CD14-positive monocyte (primary cell): ENCODE results near the gene PKP2. TPM values are rescaled to one million over a fixed set of nuclear protein-coding genes. Genes with fewer than 3 reads are reported as not detected.

Source experiments
- DNase-seq, 3 donors: peaks; one replicate each; pipeline ENCODE4 v3.0.0-alpha.2; 2011 to 2022
- H2AFZ ChIP-seq: 2 replicates; pipeline ENCODE4 v1.6.0; 2012; ENCODE audit warnings: mild to moderate bottlenecking, low read depth, low read length, inconsistent platforms; ENCODE audit not compliant: insufficient read depth, poor library complexity, severe bottlenecking
- H3K27ac ChIP-seq, 2 donors: 1 replicate in 1 of 2; 2 replicates in 1 of 2; pipeline ENCODE4 v1.5.1; 2012 to 2013; ENCODE audit warnings: low read length in 2 of 2, control low read depth in 1 of 2, inconsistent platforms in 1 of 2, low read depth in 1 of 2, mild to moderate bottlenecking in 1 of 2
- H3K27me3 ChIP-seq, 2 donors: one replicate each; pipeline versions ENCODE4 v1.6.0 to v1.6.1; 2011 to 2013; ENCODE audit warnings: low read length in 2 of 2; ENCODE audit not compliant: control insufficient read depth in 2 of 2, insufficient read depth in 2 of 2
- H3K36me3 ChIP-seq, 2 donors: replicated peaks in 1 of 2; 1 replicate in 1 of 2; 2 replicates in 1 of 2; pipeline versions ENCODE4 v1.5.1 to v1.6.1; 2012 to 2013; ENCODE audit warnings: low read length in 2 of 2, control low read depth in 1 of 2, inconsistent platforms in 1 of 2, mild to moderate bottlenecking in 1 of 2; ENCODE audit not compliant: insufficient read depth in 2 of 2, control insufficient read depth in 1 of 2
- H3K4me1 ChIP-seq, 2 donors: 1 replicate in 1 of 2; 2 replicates in 1 of 2; pipeline versions ENCODE4 v1.5.1 to v1.6.1; 2012 to 2013; ENCODE audit warnings: low read length in 2 of 2, control low read depth in 1 of 2, inconsistent platforms in 1 of 2, mild to moderate bottlenecking in 1 of 2, moderate library complexity in 1 of 2; ENCODE audit not compliant: insufficient read depth in 2 of 2, control insufficient read depth in 1 of 2
- H3K4me2 ChIP-seq: replicated peaks from 2 replicates; pipeline ENCODE3; 2012; ENCODE audit warnings: low read length, moderate library complexity, mild to moderate bottlenecking; ENCODE audit not compliant: poor library complexity, severe bottlenecking; ENCODE audit errors: extremely low read depth
- H3K4me3 ChIP-seq, 3 experiments: fragments of 200-600 bp in 1 of 3; sonication (generic) in 1 of 3; replicated peaks in 1 of 3; 1 replicate in 2 of 3; 2 replicates in 1 of 3; pipeline ENCODE4 v1.5.1; 2011 to 2013; ENCODE audit warnings: low read length in 3 of 3, mild to moderate bottlenecking in 3 of 3, control low read depth in 2 of 3, low read depth in 2 of 3, inconsistent platforms in 1 of 3, moderate library complexity in 1 of 3
- H3K79me2 ChIP-seq: 2 replicates; pipeline ENCODE4 v1.6.0; 2012; ENCODE audit warnings: mild to moderate bottlenecking, control low read depth, inconsistent platforms, low read length, moderate library complexity; ENCODE audit not compliant: insufficient read depth
- H3K9ac ChIP-seq: 2 replicates; pipeline ENCODE4 v1.6.0; 2017; ENCODE audit warnings: low read length, mild to moderate bottlenecking; ENCODE audit not compliant: insufficient read depth, poor library complexity, severe bottlenecking
- H3K9me3 ChIP-seq, 2 donors: replicated peaks in 1 of 2; 1 replicate in 1 of 2; 2 replicates in 1 of 2; pipeline versions ENCODE4 v1.5.1 to v1.6.1; 2012 to 2013; ENCODE audit warnings: low read length in 2 of 2, control low read depth in 1 of 2; ENCODE audit not compliant: control insufficient read depth in 1 of 2, insufficient read depth in 1 of 2
- H4K20me1 ChIP-seq: 2 replicates; pipeline ENCODE4 v1.6.0; 2012; ENCODE audit warnings: mild to moderate bottlenecking, low read length, control low read depth, moderate library complexity; ENCODE audit not compliant: insufficient read depth
- H3K27ac Mint-ChIP-seq, 7 donors: one replicate each; pipeline ENCODE4 v1.8.0; 2020; ENCODE audit warnings: mild to moderate bottlenecking in 7 of 7, mixed read lengths in 7 of 7, moderate library complexity in 6 of 7, inconsistent platforms in 2 of 7
- H3K27me3 Mint-ChIP-seq, 3 donors: one replicate each; pipeline ENCODE4 v1.8.0; 2021 to 2022; ENCODE audit warnings: low read depth in 3 of 3, mild to moderate bottlenecking in 3 of 3, mixed read lengths in 3 of 3, moderate library complexity in 3 of 3, inconsistent platforms in 1 of 3
- H3K36me3 Mint-ChIP-seq, 2 donors: one replicate each; pipeline ENCODE4 v1.8.0; 2020; ENCODE audit warnings: mixed read lengths in 2 of 2, inconsistent platforms in 1 of 2, mild to moderate bottlenecking in 1 of 2
- H3K4me1 Mint-ChIP-seq: one replicate; pipeline ENCODE4 v1.8.0; 2020; ENCODE audit warnings: mild to moderate bottlenecking, mixed read lengths
- H3K4me3 Mint-ChIP-seq, 2 donors: one replicate each; pipeline ENCODE4 v1.8.0; 2020; ENCODE audit warnings: mild to moderate bottlenecking in 2 of 2, mixed read lengths in 2 of 2, moderate library complexity in 1 of 2
- H3K9me3 Mint-ChIP-seq, 7 donors: one replicate each; pipeline ENCODE4 v1.8.0; 2020 to 2022; ENCODE audit warnings: mixed read lengths in 7 of 7, mild to moderate bottlenecking in 6 of 7, moderate library complexity in 6 of 7, inconsistent platforms in 2 of 7
- WGBS: methylation state at CpG from one replicate; pipeline ENCODE4 v1.1.5; 2013; ENCODE audit warnings: missing lambda C conversion rate; ENCODE audit not compliant: insufficient coverage; 5-methylcytosine and 5-hydroxymethylcytosine counted together
- intact Hi-C, 2 donors: fragments of 100-400 bp; cut with micrococcal nuclease; formaldehyde crosslinking; loops; one replicate each; pipeline versions ENCODE4 v1.15.0 to v1.15.1; 2023
- polyA plus RNA-seq, 3 donors: library from polyadenylated mRNA; depleted of rRNA in 1 of 3; unstranded in 2 of 3; stranded (reverse) in 1 of 3; fragments of 300-500 nt in 2 of 3; fragments of >200 nt in 1 of 3; fragmentation: Illumina TruSeq in 2 of 3; gene quantifications; 1 replicate in 2 of 3; 2 replicates in 1 of 3; pipeline ENCODE4 v1.2.3, GENCODE V29; 2012 to 2021
- TF ChIP-seq, protein P1 (sequence below): fragments of 200-600 bp; IDR thresholded peaks from one replicate; pipeline ENCODE4 v1.8.0; 2022; ENCODE audit warnings: antibody characterized with exemption, mild to moderate bottlenecking

PKP2 gene
- polyA plus RNA-seq, 3 donors, result 0.95 to 3.1 (median 2.9) TPM

DNA sequence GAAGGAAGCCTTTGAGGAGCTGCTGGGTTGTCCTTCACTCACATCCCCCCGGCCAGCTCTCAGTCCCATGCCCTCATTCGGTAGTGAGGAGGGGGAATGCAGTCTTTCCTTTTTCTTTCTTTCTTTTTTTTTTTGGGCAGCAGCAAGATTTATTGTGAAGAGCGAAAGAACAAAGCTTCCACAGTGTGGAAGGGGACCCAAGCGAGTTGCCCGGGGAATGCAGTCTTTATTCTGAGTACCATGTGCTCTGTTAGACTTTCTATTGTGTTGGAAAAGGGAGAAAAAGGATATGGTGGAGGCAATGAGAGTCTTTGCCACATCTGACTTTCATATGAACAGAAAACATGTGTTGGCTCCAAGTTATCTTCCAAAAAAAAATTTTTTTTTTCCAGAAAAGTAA is 111.0 kb downstream of the PKP2 start:
- TF ChIP-seq, protein P1, sequence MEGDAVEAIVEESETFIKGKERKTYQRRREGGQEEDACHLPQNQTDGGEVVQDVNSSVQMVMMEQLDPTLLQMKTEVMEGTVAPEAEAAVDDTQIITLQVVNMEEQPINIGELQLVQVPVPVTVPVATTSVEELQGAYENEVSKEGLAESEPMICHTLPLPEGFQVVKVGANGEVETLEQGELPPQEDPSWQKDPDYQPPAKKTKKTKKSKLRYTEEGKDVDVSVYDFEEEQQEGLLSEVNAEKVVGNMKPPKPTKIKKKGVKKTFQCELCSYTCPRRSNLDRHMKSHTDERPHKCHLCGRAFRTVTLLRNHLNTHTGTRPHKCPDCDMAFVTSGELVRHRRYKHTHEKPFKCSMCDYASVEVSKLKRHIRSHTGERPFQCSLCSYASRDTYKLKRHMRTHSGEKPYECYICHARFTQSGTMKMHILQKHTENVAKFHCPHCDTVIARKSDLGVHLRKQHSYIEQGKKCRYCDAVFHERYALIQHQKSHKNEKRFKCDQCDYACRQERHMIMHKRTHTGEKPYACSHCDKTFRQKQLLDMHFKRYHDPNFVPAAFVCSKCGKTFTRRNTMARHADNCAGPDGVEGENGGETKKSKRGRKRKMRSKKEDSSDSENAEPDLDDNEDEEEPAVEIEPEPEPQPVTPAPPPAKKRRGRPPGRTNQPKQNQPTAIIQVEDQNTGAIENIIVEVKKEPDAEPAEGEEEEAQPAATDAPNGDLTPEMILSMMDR, result no peak
- Mint-ChIP-seq H3K9me3 (peaks cover 0 to 4% (median 3%) of the 10 kb centered on the region in 7 donors), H3K4me3 (no peak overlapping the region), H3K36me3 (no peaks in the 10 kb centered on the region), H3K27ac (no peak overlapping the region), H3K27me3 (peaks cover 0 to 5% (median 4%) of the 10 kb centered on the region in 3 donors), H3K4me1 (no peaks in the 10 kb centered on the region)
- intact Hi-C loops, result no loop called here
- no peaks in the 10 kb centered on the region for H3K79me2 ChIP-seq
- 86% methylated on average over 2 of the region's 5 CpGs for WGBS
- H3K9ac ChIP-seq, result no peak overlapping the region
- no peak for DNase-seq
- H3K27me3 ChIP-seq, result no peaks in the 10 kb centered on the region
- H3K4me2 ChIP-seq, result no peak overlapping the region
- H3K4me1 ChIP-seq, result no peaks in the 10 kb centered on the region
- no peak overlapping the region for H3K27ac ChIP-seq
- H3K9me3 ChIP-seq, result no peaks in the 10 kb centered on the region
- no peaks in the 10 kb centered on the region for H3K36me3 ChIP-seq
- no peak overlapping the region for H3K4me3 ChIP-seq
- H4K20me1 ChIP-seq, result no peaks in the 10 kb centered on the region
- H2AFZ ChIP-seq, result no peak overlapping the region

DNA sequence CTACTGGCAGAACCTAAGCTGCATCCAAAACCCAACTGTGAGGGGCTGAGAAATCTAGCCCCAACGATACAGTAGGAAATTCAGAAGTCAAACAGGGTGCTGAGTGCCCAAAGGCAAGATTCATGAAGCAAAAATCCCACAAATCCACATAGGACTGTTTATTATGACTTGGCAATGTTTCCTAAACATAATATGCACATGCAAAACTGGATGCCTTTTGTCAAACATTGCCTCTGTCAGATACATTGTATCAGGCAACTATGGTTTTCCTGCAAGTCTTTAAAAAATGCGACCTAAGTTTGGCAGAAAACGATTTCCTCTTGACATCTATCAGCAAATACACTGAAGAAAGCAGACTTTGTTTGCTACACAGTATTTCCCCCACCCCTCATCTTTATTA is 113.5 kb downstream of the PKP2 start:
- H3K27ac ChIP-seq, result no peak overlapping the region
- intact Hi-C loops, result no loop called here
- H3K4me1 ChIP-seq, result no peaks in the 10 kb centered on the region
- H3K4me3 Mint-ChIP-seq, result no peak overlapping the region
- H3K4me3 ChIP-seq, result no peak overlapping the region
- no peak for DNase-seq
- H3K27me3 ChIP-seq, result no peaks in the 10 kb centered on the region
- TF ChIP-seq, protein P1, result no peak
- no peaks in the 10 kb centered on the region for H3K9me3 ChIP-seq
- H2AFZ ChIP-seq, result no peak overlapping the region
- H3K27ac Mint-ChIP-seq, result no peak overlapping the region
- H3K27me3 Mint-ChIP-seq, result peaks cover 3 to 11% (median 5%) of the 10 kb centered on the region in 3 donors
- WGBS, result 83% methylated on average over 1 of the region's 3 CpGs
- H3K4me1 Mint-ChIP-seq, result no peaks in the 10 kb centered on the region
- no peaks in the 10 kb centered on the region for H3K79me2 ChIP-seq
- H3K36me3 ChIP-seq, result no peaks in the 10 kb centered on the region
- H3K4me2 ChIP-seq, result no peak overlapping the region
- H3K9me3 Mint-ChIP-seq, result peaks cover 0 to 3% (median 0%) of the 10 kb centered on the region in 7 donors
- H3K36me3 Mint-ChIP-seq, result no peaks in the 10 kb centered on the region
- H3K9ac ChIP-seq, result no peak overlapping the region
- H4K20me1 ChIP-seq, result no peaks in the 10 kb centered on the region
